ENCODE results near the gene PARD6B. TPM values are rescaled to one million over a fixed set of nuclear protein-coding genes. Genes with fewer than 3 reads are reported as not detected.

Gene PARD6B
- total and polyA plus RNA-seq, 2 of the 13 experiments (the other 11 are each of a cell fraction or from before 2014, with no cell fraction given), result 6.9 to 22.2 TPM

DNA sequence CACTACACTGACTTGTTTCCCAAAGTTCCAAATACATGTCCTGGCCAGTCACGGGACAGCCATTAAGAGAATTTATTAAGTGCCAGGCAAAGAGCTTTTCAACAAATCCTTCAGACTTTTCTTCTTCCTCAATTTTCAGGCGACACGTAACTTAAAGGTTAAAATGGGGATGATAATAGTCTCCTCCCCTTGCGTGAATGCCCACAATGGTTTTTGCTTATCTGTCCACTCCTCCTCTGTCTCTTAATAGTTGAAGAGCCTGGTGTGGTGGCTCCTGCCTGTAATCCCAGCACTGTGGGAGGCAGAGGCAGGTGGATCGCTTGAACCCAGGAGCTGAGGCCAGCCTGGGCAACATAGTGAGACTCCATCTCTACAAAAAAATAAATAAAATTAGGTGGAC, 11.4 kb upstream of the PARD6B start:
- H3K9ac ChIP-seq (ENCODE audit: insufficient read depth, low read depth, low read length), result no peak overlapping the region
- no peak overlapping the region for H3K27ac ChIP-seq (ENCODE audit: extremely low read length, insufficient read depth, low read length)
- no peaks in the 10 kb centered on the region for H3K36me3 ChIP-seq (replicated peaks in 1 of 2; ENCODE audit: control insufficient read depth in 1 of 2, insufficient read depth in 2 of 2, low read length in 2 of 2)
- WGBS (ENCODE audit: low lambda C conversion rate), result 46% methylated on average over 5 of the region's 5 CpGs
- TF ChIP-seq, protein P1, sequence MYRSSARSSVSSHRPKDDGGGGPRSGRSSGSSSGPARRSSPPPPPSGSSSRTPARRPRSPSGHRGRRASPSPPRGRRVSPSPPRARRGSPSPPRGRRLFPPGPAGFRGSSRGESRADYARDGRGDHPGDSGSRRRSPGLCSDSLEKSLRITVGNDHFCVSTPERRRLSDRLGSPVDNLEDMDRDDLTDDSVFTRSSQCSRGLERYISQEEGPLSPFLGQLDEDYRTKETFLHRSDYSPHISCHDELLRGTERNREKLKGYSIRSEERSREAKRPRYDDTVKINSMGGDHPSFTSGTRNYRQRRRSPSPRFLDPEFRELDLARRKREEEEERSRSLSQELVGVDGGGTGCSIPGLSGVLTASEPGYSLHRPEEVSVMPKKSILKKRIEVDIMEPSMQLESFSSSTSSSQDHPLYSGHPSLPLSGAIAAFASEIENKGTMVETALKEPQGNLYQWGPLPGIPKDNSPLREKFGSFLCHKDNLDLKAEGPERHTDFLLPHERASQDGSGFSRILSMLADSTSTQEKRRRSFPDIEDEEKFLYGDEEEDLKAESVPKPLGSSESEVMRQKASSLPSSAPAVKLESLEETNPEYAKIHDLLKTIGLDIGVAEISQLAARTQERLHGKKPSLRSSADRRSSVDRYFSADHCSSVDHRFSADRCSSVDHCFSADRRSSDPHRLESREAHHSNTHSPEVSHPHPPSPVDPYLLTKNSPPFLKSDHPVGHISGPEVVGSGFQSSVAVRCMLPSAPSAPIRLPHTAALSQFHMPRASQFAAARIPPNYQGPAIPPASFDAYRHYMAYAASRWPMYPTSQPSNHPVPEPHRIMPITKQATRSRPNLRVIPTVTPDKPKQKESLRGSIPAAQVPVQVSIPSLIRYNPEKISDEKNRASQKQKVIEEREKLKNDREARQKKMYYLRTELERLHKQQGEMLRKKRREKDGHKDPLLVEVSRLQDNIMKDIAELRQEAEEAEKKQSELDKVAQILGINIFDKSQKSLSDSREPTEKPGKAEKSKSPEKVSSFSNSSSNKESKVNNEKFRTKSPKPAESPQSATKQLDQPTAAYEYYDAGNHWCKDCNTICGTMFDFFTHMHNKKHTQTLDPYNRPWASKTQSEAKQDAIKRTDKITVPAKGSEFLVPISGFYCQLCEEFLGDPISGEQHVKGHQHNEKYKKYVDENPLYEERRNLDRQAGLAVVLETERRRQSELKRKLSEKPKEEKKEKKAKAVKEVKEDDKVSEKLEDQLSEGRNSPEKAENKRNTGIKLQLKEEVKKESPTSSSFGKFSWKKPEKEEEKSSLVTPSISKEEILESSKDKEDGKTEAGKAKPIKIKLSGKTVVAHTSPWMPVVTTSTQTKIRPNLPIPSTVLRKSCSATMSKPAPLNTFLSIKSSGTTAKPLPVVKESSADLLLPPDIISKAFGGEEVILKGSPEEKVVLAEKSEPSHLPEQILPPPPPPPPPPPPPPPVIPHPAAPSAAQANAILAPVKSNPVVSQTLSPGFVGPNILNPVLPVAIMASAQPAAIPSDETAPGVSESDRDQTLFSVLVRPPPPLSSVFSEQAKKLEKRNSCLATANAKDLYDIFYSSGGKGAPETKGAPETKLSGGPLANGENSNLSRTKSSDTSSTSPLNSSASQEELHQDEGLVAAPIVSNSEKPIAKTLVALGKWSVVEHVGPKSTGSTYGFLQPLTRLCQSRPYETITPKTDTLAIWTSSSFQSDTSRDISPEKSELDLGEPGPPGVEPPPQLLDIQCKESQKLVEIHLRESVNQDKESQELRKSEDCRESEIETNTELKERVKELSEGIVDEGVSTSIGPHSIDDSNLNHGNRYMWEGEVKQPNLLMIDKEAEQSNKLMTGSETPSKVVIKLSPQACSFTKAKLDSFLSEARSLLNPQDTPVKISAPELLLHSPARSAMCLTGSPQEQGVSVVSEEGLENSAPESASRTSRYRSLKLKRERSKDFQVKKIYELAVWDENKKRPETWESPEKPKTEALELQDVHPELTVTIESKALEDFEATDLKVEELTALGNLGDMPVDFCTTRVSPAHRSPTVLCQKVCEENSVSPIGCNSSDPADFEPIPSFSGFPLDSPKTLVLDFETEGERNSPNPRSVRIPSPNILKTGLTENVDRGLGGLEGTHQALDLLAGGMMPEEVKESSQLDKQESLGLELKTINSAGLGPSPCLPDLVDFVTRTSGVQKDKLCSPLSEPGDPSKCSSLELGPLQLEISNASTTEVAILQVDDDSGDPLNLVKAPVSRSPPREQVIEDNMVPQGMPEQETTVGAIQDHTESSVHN (CRISPR knock-in tag; IDR thresholded peaks at IDR 0.05), result no peak
- peak; percentile 10; the same call in 1 of the 2 replicates for TF ChIP-seq ZNF121 (CRISPR knock-in tag; IDR thresholded peaks at IDR 0.05)
- TF ChIP-seq, protein P2, sequence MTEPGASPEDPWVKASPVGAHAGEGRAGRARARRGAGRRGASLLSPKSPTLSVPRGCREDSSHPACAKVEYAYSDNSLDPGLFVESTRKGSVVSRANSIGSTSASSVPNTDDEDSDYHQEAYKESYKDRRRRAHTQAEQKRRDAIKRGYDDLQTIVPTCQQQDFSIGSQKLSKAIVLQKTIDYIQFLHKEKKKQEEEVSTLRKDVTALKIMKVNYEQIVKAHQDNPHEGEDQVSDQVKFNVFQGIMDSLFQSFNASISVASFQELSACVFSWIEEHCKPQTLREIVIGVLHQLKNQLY (CRISPR knock-in tag; IDR thresholded peaks at IDR 0.05), result no peak
- no peak for TF ChIP-seq ZNF235 (CRISPR knock-in tag; IDR thresholded peaks at IDR 0.05; ENCODE audit: borderline replicate concordance)
- no peak for ATAC-seq
- BruUV-seq (replicated peaks), result no TSS peak
- ChIA-PET CTCF (ENCODE audit: low intra/inter-chr PET ratio, low total read pairs) (no interaction called here), POLR2A (no interaction called here)
- H2AFZ ChIP-seq (ENCODE audit: low read length), result no peak overlapping the region
- no peaks in the 10 kb centered on the region for H3K27me3 ChIP-seq (ENCODE audit: control insufficient read depth in 1 of 2, insufficient read depth in 2 of 2, low read length in 2 of 2)
- no peaks in the 10 kb centered on the region for H3K79me2 ChIP-seq (ENCODE audit: insufficient read depth, low read length)
- DNase-seq (ENCODE audit: low spot score), result no peak
- H4K20me1 ChIP-seq (ENCODE audit: insufficient read depth, low read length), result no peaks in the 10 kb centered on the region
- peaks cover 35% of the 10 kb centered on the region for H3K4me1 ChIP-seq (ENCODE audit: insufficient read depth, low read length)
- FAIRE-seq, result no peak
- no peaks in the 10 kb centered on the region for H3K9me3 ChIP-seq (ENCODE audit: low read length)
- H3K4me2 ChIP-seq (ENCODE audit: low read depth, low read length), result no peak overlapping the region
- intact Hi-C loops (cut with micrococcal nuclease; ENCODE audit: unreplicated experiment), result no loop called here
- in situ Hi-C loops (cut with HindIII; ENCODE audit: extremely low pct_ligation_motif_present, low pct_unique_long_range_greater_than_20kb), result no loop called here
- H3K4me3 ChIP-seq (replicated peaks in 1 of 3; ENCODE audit: insufficient read depth in 1 of 3, low read depth in 2 of 3, low read length in 3 of 3), result no peak overlapping the region

Measured in HepG2 (cell line).